BJ (cell line): Measurements from ENCODE around the gene HTATIP2. TPM values are rescaled to one million over a fixed set of nuclear protein-coding genes. Genes with fewer than 3 reads are reported as not detected.
"Not testable (repeated sequence)": the region's sequence is repeated elsewhere in the genome, so short reads cannot be mapped to it uniquely, and the experiment has no call there.

Experiments
- CTCF ChIA-PET: fragments of 350-600 bp; formaldehyde crosslinking; extraction: SDS; loops from one replicate; lab custom pipeline; 2021; ENCODE audit warnings: antibody characterized with exemption, inconsistent platforms; lab: Yijun Ruan, JAX
- POLR2A ChIA-PET: fragments of 300-600 bp; sonication (Branson Sonifier 250); formaldehyde crosslinking; extraction: SDS; loops from one replicate; lab custom pipeline; 2021; ENCODE audit warnings: antibody characterized with exemption; lab: Charles Lee
- DNase-seq: peaks from one replicate; pipeline ENCODE4 v3.0.0-alpha.2; 2011; ENCODE audit warnings: low read depth
- H3K27me3 ChIP-seq: 2 replicates; pipeline ENCODE4 v1.6.0; 2011; ENCODE audit warnings: low read length; ENCODE audit not compliant: control insufficient read depth, insufficient read depth
- H3K36me3 ChIP-seq: 2 replicates; pipeline ENCODE4 v1.5.1; 2011; ENCODE audit warnings: low read length; ENCODE audit not compliant: control insufficient read depth, insufficient read depth
- H3K4me3 ChIP-seq: 2 replicates; pipeline ENCODE4 v1.5.1; 2011; ENCODE audit warnings: low read depth, mild to moderate bottlenecking, control low read depth, low read length
- polyA plus RNA-seq: library from polyadenylated mRNA; depleted of rRNA; stranded (reverse); fragments of >200 nt; gene quantifications from 2 replicates; pipeline ENCODE4 v1.2.3, GENCODE V29; 2011
- TF ChIP-seq, protein P1 (sequence below): IDR thresholded peaks from 2 replicates; pipeline ENCODE4 v1.5.1; 2011; ENCODE audit warnings: low read depth, mild to moderate bottlenecking, control low read depth, inconsistent platforms, low read length, moderate library complexity; ENCODE audit not compliant: insufficient read depth

Gene HTATIP2
- polyA plus RNA-seq, 1 experiment: 20.2 TPM

DNA sequence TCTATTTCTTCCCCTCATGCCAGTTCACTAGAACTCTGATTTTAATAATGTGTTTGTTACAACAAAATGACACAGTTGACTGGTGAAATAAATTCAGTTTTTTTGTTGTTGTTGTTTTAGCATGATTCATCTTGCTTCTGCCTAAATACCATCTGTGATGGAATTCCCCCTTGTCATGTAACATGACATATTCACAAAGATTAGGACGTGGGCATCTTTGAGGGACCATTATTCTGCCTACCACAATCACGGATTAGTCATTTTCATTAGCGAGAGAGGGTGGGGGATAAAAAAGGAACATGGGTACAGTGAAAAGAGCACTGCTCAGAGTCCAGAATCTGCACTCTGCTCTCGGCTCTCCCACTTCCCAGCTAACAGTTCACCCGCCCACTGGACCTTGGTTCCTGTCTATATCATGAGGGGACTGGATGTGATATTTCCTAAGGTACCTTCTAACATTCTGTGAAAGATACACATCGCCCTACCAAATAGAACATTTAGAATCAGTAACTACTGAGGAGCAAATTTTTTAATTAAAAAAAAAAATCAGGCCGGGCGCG is 11.3 kb downstream of the HTATIP2 start:
- TF ChIP-seq, protein P1, sequence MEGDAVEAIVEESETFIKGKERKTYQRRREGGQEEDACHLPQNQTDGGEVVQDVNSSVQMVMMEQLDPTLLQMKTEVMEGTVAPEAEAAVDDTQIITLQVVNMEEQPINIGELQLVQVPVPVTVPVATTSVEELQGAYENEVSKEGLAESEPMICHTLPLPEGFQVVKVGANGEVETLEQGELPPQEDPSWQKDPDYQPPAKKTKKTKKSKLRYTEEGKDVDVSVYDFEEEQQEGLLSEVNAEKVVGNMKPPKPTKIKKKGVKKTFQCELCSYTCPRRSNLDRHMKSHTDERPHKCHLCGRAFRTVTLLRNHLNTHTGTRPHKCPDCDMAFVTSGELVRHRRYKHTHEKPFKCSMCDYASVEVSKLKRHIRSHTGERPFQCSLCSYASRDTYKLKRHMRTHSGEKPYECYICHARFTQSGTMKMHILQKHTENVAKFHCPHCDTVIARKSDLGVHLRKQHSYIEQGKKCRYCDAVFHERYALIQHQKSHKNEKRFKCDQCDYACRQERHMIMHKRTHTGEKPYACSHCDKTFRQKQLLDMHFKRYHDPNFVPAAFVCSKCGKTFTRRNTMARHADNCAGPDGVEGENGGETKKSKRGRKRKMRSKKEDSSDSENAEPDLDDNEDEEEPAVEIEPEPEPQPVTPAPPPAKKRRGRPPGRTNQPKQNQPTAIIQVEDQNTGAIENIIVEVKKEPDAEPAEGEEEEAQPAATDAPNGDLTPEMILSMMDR: no peak
- Histone ChIP-seq H3K4me3 (no peak overlapping the region), H3K27me3 (no peaks in the 10 kb centered on the region), H3K36me3 (peaks cover 2% of the 10 kb centered on the region)
- POLR2A ChIA-PET: no interaction called here
- CTCF ChIA-PET: interaction anchor here (1.0 to 1.3 kb wide), 2 partner anchors 12 to 22 kb away, joined by 3 to 7 read pairs; no protein-coding TSS in a partner anchor
- DNase-seq: no peak

- ChIA-PET POLR2A (no interaction called here), CTCF (interaction anchor here (0.6 to 1.1 kb wide), 3 partner anchors 11 to 234 kb away, joined by 3 read pairs; no protein-coding TSS in a partner anchor)
- Histone ChIP-seq H3K36me3 (peaks cover 2% of the 10 kb centered on the region), H3K27me3 (no peaks in the 10 kb centered on the region), H3K4me3 (no peak overlapping the region)
- no peak for DNase-seq
- TF ChIP-seq, protein P1: no peak
Observed at GRCh38 chr11:20376162-20376730, 12.7 kb downstream of the HTATIP2 start.

- H3K36me3 ChIP-seq, POLR2A ChIA-PET, DNase-seq, H3K4me3 ChIP-seq, H3K27me3 ChIP-seq: not testable (repeated sequence)
- CTCF ChIA-PET: interaction anchor here (1.1 to 1.6 kb wide), 2 partner anchors 12 to 223 kb away, joined by 5 to 7 read pairs; no protein-coding TSS in a partner anchor
Observed at GRCh38 chr11:20385996-20386395, 22.5 kb downstream of the HTATIP2 start.

GRCh38 chr11:20387261-20388095 is 24.0 kb downstream of the HTATIP2 start, which contains the start of gene PRMT3:
TSS of gene PRMT3 (plus strand) at chr11:20387716. CDS start at chr11:20387747, 31 bp downstream.
- TF ChIP-seq, protein P1: no peak; the same call in none of the 2 replicates
- H3K36me3 ChIP-seq: no peaks in the 10 kb centered on the region; the same call in 1 of the 2 replicates
- peak; percentile 66 for DNase-seq
- H3K4me3 ChIP-seq: peak within 1 kb of the TSS; percentile 98
- ChIA-PET CTCF (interaction anchor here (0.6 to 1.9 kb wide), 8 partner anchors 9 to 222 kb away, joined by 3 to 13 read pairs (median 5); no protein-coding TSS in a partner anchor), POLR2A (no interaction called here)
- no peaks in the 10 kb centered on the region for H3K27me3 ChIP-seq

DNA sequence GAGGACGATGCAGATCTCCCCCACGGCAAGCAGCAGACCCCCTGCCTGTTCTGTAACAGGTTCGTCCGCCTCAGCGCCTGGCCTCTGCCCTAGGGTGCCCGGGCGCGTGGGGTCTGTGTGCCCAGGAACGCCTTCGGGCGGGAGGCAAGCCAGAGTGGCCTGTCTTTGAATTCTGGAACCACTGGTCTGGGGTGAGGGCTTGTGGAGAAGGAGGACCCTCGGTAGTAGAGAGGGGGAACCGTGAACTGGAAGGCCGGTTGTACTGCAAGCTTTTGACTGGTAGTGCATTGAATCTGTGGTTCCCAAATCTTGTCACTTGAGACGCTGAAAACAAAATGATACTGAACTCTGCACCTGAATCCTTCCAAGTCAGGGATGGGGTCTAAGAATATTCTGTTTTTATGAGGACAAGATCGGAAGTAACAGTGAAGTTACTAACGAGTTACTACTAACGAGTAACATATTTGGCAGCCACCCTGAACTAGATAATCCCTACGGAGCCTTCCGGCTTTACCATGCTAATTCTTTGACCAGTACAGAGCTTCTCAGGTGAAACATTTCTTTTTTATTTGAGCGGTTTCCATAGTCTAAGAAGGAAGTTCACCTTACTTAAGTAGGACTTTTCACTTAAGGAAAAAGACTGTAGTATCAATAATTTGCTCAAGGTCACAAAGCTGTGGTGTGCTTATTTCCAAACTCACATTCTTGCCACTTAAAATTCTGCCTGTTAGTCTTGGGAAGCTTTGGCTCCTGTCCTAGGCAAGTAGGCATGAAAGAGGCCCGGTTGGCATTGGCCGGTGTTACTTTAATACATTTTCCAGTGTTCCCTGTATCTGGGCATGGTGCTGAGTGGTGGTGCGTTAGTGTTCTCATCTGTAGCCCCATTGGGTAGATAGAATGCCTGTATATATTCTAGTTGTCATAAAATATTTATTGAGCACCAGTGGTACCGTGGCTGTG is 24.9 kb downstream of the HTATIP2 start:
- Histone ChIP-seq H3K4me3 (peak overlapping the region; percentile 98), H3K36me3 (no peaks in the 10 kb centered on the region; the same call in 1 of the 2 replicates), H3K27me3 (no peaks in the 10 kb centered on the region)
- POLR2A ChIA-PET: no interaction called here
- DNase-seq: no peak
- CTCF ChIA-PET: interaction anchor here (0.9 to 1.9 kb wide), 3 partner anchors 9 to 218 kb away, joined by 3 to 13 read pairs (median 5); no protein-coding TSS in a partner anchor
- TF ChIP-seq, protein P1: no peak
